Measurements from ENCODE around the gene PROSER3. TPM values are rescaled to one million over a fixed set of nuclear protein-coding genes. Genes with fewer than 3 reads are reported as not detected.

Gene PROSER3
- total and polyA plus RNA-seq, 2 donors (not counting 1 experiment from before 2014, with no cell fraction given) = 3.8 to 8.1 TPM

GRCh38 chr19:35816262-35816661, 58.3 kb downstream of the PROSER3 start:
- H3K79me2 ChIP-seq (ENCODE audit: control insufficient read depth, insufficient read depth, low read length) = no peaks in the 10 kb centered on the region
- H3K27me3 ChIP-seq (ENCODE audit: control insufficient read depth, insufficient read depth, low read length) = peaks cover 4% of the 10 kb centered on the region
- H3K36me3 ChIP-seq (ENCODE audit: control insufficient read depth, insufficient read depth, low read length) = no peaks in the 10 kb centered on the region
- TF ChIP-seq EZH2 (IDR thresholded peaks at IDR 0.05; ENCODE audit: low read length, missing control alignments) (no peak), CTCF (conservative IDR thresholded peaks at IDR 0.05 in 1 of 2, IDR thresholded peaks at IDR 0.05 in 1 of 2; ENCODE audit: low read depth in 1 of 2, low read length in 2 of 2) (no peak)
- H3K4me3 ChIP-seq (replicated peaks in 1 of 4; ENCODE audit: control extremely low read depth in 1 of 4, insufficient read depth in 1 of 4, low read depth in 3 of 4, low read length in 4 of 4) = no peak overlapping the region
- no peak overlapping the region for H3K27ac ChIP-seq (ENCODE audit: insufficient read depth, low read length)
- no peak overlapping the region for H2AFZ ChIP-seq (ENCODE audit: low read length)
- no peak overlapping the region for H3K9ac ChIP-seq (ENCODE audit: insufficient read depth, low read length)
- no peak for DNase-seq (ENCODE audit: low read depth in 2 of 2)
- H3K4me2 ChIP-seq (ENCODE audit: extremely low read depth, insufficient read depth, low read length) = no peak overlapping the region
- H4K20me1 ChIP-seq (ENCODE audit: control insufficient read depth, extremely low read depth, insufficient read depth, low read length) = no peaks in the 10 kb centered on the region
- H3K9me3 ChIP-seq (ENCODE audit: control insufficient read depth, insufficient read depth, low read depth, low read length) = no peaks in the 10 kb centered on the region
- H3K4me1 ChIP-seq (ENCODE audit: control insufficient read depth, extremely low read depth, insufficient read depth, low read length) = no peaks in the 10 kb centered on the region

GRCh38 chr19:35816846-35817245, 58.9 kb downstream of the PROSER3 start:
- no peak overlapping the region for H3K4me3 ChIP-seq (replicated peaks in 1 of 4; ENCODE audit: control extremely low read depth in 1 of 4, insufficient read depth in 1 of 4, low read depth in 3 of 4, low read length in 4 of 4)
- no peak overlapping the region for H2AFZ ChIP-seq (ENCODE audit: low read length)
- H3K27me3 ChIP-seq (ENCODE audit: control insufficient read depth, insufficient read depth, low read length) = no peaks in the 10 kb centered on the region
- no peaks in the 10 kb centered on the region for H3K9me3 ChIP-seq (ENCODE audit: control insufficient read depth, insufficient read depth, low read depth, low read length)
- DNase-seq (ENCODE audit: low read depth in 2 of 2) = no peak
- H3K4me2 ChIP-seq (ENCODE audit: extremely low read depth, insufficient read depth, low read length) = no peak overlapping the region
- H3K9ac ChIP-seq (ENCODE audit: insufficient read depth, low read length) = no peak overlapping the region
- H3K79me2 ChIP-seq (ENCODE audit: control insufficient read depth, insufficient read depth, low read length) = no peaks in the 10 kb centered on the region
- no peaks in the 10 kb centered on the region for H3K4me1 ChIP-seq (ENCODE audit: control insufficient read depth, extremely low read depth, insufficient read depth, low read length)
- H4K20me1 ChIP-seq (ENCODE audit: control insufficient read depth, extremely low read depth, insufficient read depth, low read length) = no peaks in the 10 kb centered on the region
- no peaks in the 10 kb centered on the region for H3K36me3 ChIP-seq (ENCODE audit: control insufficient read depth, insufficient read depth, low read length)
- no peak for TF ChIP-seq EZH2 (IDR thresholded peaks at IDR 0.05; ENCODE audit: low read length, missing control alignments)
- TF ChIP-seq CTCF (conservative IDR thresholded peaks at IDR 0.05 in 1 of 2, IDR thresholded peaks at IDR 0.05 in 1 of 2; ENCODE audit: low read depth in 1 of 2, low read length in 2 of 2) = no peak
- H3K27ac ChIP-seq (ENCODE audit: insufficient read depth, low read length) = no peak overlapping the region

GRCh38 chr19:35818445-35818844, 60.5 kb downstream of the PROSER3 start:
- Histone ChIP-seq H3K4me2 (ENCODE audit: extremely low read depth, insufficient read depth, low read length) (no peak overlapping the region), H3K4me1 (ENCODE audit: control insufficient read depth, extremely low read depth, insufficient read depth, low read length) (no peaks in the 10 kb centered on the region), H2AFZ (ENCODE audit: low read length) (no peak overlapping the region), H3K9me3 (ENCODE audit: control insufficient read depth, insufficient read depth, low read depth, low read length) (no peaks in the 10 kb centered on the region), H3K79me2 (ENCODE audit: control insufficient read depth, insufficient read depth, low read length) (no peaks in the 10 kb centered on the region), H4K20me1 (ENCODE audit: control insufficient read depth, extremely low read depth, insufficient read depth, low read length) (no peaks in the 10 kb centered on the region), H3K4me3 (replicated peaks in 1 of 4; ENCODE audit: control extremely low read depth in 1 of 4, insufficient read depth in 1 of 4, low read depth in 3 of 4, low read length in 4 of 4) (no peak overlapping the region), H3K9ac (ENCODE audit: insufficient read depth, low read length) (no peak overlapping the region), H3K27ac (ENCODE audit: insufficient read depth, low read length) (no peak overlapping the region), H3K27me3 (ENCODE audit: control insufficient read depth, insufficient read depth, low read length) (no peaks in the 10 kb centered on the region), H3K36me3 (ENCODE audit: control insufficient read depth, insufficient read depth, low read length) (no peaks in the 10 kb centered on the region)
- DNase-seq (ENCODE audit: low read depth in 2 of 2) = no peak
- no peak for TF ChIP-seq CTCF (conservative IDR thresholded peaks at IDR 0.05 in 1 of 2, IDR thresholded peaks at IDR 0.05 in 1 of 2; ENCODE audit: low read depth in 1 of 2, low read length in 2 of 2)
- no peak for TF ChIP-seq EZH2 (IDR thresholded peaks at IDR 0.05; ENCODE audit: low read length, missing control alignments)

Other genes with a start within 250 kb of the PROSER3 start
- 14.2 and 29.3 TPM in 2 replicates for gene DMKN, start 244.5 kb upstream of the PROSER3 start, total RNA-seq
- gene DMKN, start 244.5 kb upstream of the PROSER3 start, polyA plus RNA-seq = 2.1 and 2.8 TPM in 2 replicates
- 4.1 and 9.0 TPM in 2 replicates for gene SBSN, start 229.9 kb upstream of the PROSER3 start, total RNA-seq
- gene SBSN, start 229.9 kb upstream of the PROSER3 start, polyA plus RNA-seq = 1.6 TPM in 2 replicates
- not detected in 2 replicates for gene GAPDHS, start 224.7 kb upstream of the PROSER3 start, total RNA-seq
- not detected in 2 replicates for gene GAPDHS, start 224.7 kb upstream of the PROSER3 start, polyA plus RNA-seq
- gene TMEM147, start 212.6 kb upstream of the PROSER3 start, total RNA-seq = 79.6 and 95.3 TPM in 2 replicates
- gene TMEM147, start 212.6 kb upstream of the PROSER3 start, polyA plus RNA-seq = 72.4 and 76.2 TPM in 2 replicates
- gene ATP4A, start 194.5 kb upstream of the PROSER3 start, total RNA-seq = not detected in 2 replicates
- gene ATP4A, start 194.5 kb upstream of the PROSER3 start, polyA plus RNA-seq = not detected in 2 replicates
- not detected in 2 replicates for gene PMIS2, start 172.0 kb upstream of the PROSER3 start, total RNA-seq
- not detected in 2 replicates for gene PMIS2, start 172.0 kb upstream of the PROSER3 start, polyA plus RNA-seq
- 3.9 and 4.0 TPM in 2 replicates for gene HAUS5, start 145.4 kb upstream of the PROSER3 start, total RNA-seq
- 2.5 and 4.7 TPM in 2 replicates for gene HAUS5, start 145.4 kb upstream of the PROSER3 start, polyA plus RNA-seq
- gene RBM42, start 129.1 kb upstream of the PROSER3 start, total RNA-seq = 29.9 and 32.1 TPM in 2 replicates
- gene RBM42, start 129.1 kb upstream of the PROSER3 start, polyA plus RNA-seq = 32.9 and 43.0 TPM in 2 replicates
- 0.50 and 0.51 TPM in 2 replicates for gene ETV2, start 116.4 kb upstream of the PROSER3 start, total RNA-seq
- gene ETV2, start 116.4 kb upstream of the PROSER3 start, polyA plus RNA-seq = 0.12 and 0.18 TPM in 2 replicates
- gene COX6B1, start 109.9 kb upstream of the PROSER3 start, total RNA-seq = 194 and 279 TPM in 2 replicates
- 382 and 499 TPM in 2 replicates for gene COX6B1, start 109.9 kb upstream of the PROSER3 start, polyA plus RNA-seq
- gene UPK1A, start 91.7 kb upstream of the PROSER3 start, total RNA-seq = not detected in 2 replicates
- 0.06 and 0.27 TPM in 2 replicates for gene UPK1A, start 91.7 kb upstream of the PROSER3 start, polyA plus RNA-seq
- gene ZBTB32, start 53.6 kb upstream of the PROSER3 start, total RNA-seq = not detected in 2 replicates
- not detected in 2 replicates for gene ZBTB32, start 53.6 kb upstream of the PROSER3 start, polyA plus RNA-seq
- gene KMT2B, start 40.2 kb upstream of the PROSER3 start, total RNA-seq = 3.9 and 5.4 TPM in 2 replicates
- 7.4 and 12.5 TPM in 2 replicates for gene KMT2B, start 40.2 kb upstream of the PROSER3 start, polyA plus RNA-seq
- 0.17 and 0.51 TPM in 2 replicates for gene IGFLR1, start 15.7 kb upstream of the PROSER3 start, total RNA-seq
- 0.75 and 2.1 TPM in 2 replicates for gene IGFLR1, start 15.7 kb upstream of the PROSER3 start, polyA plus RNA-seq
- gene U2AF1L4, start 12.8 kb upstream of the PROSER3 start, total RNA-seq = 5.9 and 9.1 TPM in 2 replicates
- 11.9 and 13.8 TPM in 2 replicates for gene U2AF1L4, start 12.8 kb upstream of the PROSER3 start, polyA plus RNA-seq
- 15.7 and 16.0 TPM in 2 replicates for gene PSENEN, start 12.5 kb upstream of the PROSER3 start, total RNA-seq
- 31.4 and 35.5 TPM in 2 replicates for gene PSENEN, start 12.5 kb upstream of the PROSER3 start, polyA plus RNA-seq
- gene LIN37, start 9.6 kb upstream of the PROSER3 start, total RNA-seq = 6.4 and 10.0 TPM in 2 replicates
- 8.5 and 10.3 TPM in 2 replicates for gene LIN37, start 9.6 kb upstream of the PROSER3 start, polyA plus RNA-seq
- gene HSPB6, start 1.1 kb upstream of the PROSER3 start, total RNA-seq = 47.8 and 54.3 TPM in 2 replicates
- 53.1 and 71.0 TPM in 2 replicates for gene HSPB6, start 1.1 kb upstream of the PROSER3 start, polyA plus RNA-seq
- gene ARHGAP33, start 17.4 kb downstream of the PROSER3 start, total RNA-seq = 2.1 and 2.3 TPM in 2 replicates
- 0.58 and 1.7 TPM in 2 replicates for gene ARHGAP33, start 17.4 kb downstream of the PROSER3 start, polyA plus RNA-seq
- not detected in 2 replicates for gene PRODH2, start 54.7 kb downstream of the PROSER3 start, total RNA-seq
- gene PRODH2, start 54.7 kb downstream of the PROSER3 start, polyA plus RNA-seq = not detected in 2 replicates
- not detected in 2 replicates for gene NPHS1, start 94.3 kb downstream of the PROSER3 start, total RNA-seq
- not detected in 2 replicates for gene NPHS1, start 94.3 kb downstream of the PROSER3 start, polyA plus RNA-seq
- gene KIRREL2, start 98.7 kb downstream of the PROSER3 start, total RNA-seq = under 0.01 TPM in 1 of 2 replicates, not detected in the other
- gene KIRREL2, start 98.7 kb downstream of the PROSER3 start, polyA plus RNA-seq = not detected in 2 replicates
- 0.99 and 2.6 TPM in 2 replicates for gene APLP1, start 110.4 kb downstream of the PROSER3 start, total RNA-seq
- gene APLP1, start 110.4 kb downstream of the PROSER3 start, polyA plus RNA-seq = 3.7 and 4.1 TPM in 2 replicates
- 2.3 and 2.6 TPM in 2 replicates for gene NFKBID, start 142.4 kb downstream of the PROSER3 start, total RNA-seq
- gene NFKBID, start 142.4 kb downstream of the PROSER3 start, polyA plus RNA-seq = 1.2 and 2.4 TPM in 2 replicates
- 1.0 and 2.0 TPM in 2 replicates for gene HCST, start 144.4 kb downstream of the PROSER3 start, total RNA-seq
- gene HCST, start 144.4 kb downstream of the PROSER3 start, polyA plus RNA-seq = 0.14 and 0.16 TPM in 2 replicates
- 0.26 TPM in 1 of 2 replicates, not detected in the other for gene TYROBP, start 150.1 kb downstream of the PROSER3 start, total RNA-seq
- gene TYROBP, start 150.1 kb downstream of the PROSER3 start, polyA plus RNA-seq = not detected in 2 replicates
- 2.6 and 3.1 TPM in 2 replicates for gene LRFN3, start 178.2 kb downstream of the PROSER3 start, total RNA-seq
- gene LRFN3, start 178.2 kb downstream of the PROSER3 start, polyA plus RNA-seq = 2.2 and 2.6 TPM in 2 replicates
- 7.8 and 11.8 TPM in 2 replicates for gene SDHAF1, start 237.0 kb downstream of the PROSER3 start, total RNA-seq
- gene SDHAF1, start 237.0 kb downstream of the PROSER3 start, polyA plus RNA-seq = 5.6 and 6.4 TPM in 2 replicates